Measurements from ENCODE around the gene CST9L.

Gene CST9L

GRCh38 chr20:23547613-23548012 is 20.7 kb downstream of the CST9L start:
- no peak for DNase-seq (ENCODE audit: low read depth in 1 of 2, low spot score in 1 of 2)

GRCh38 chr20:23546435-23547144 is 21.7 kb downstream of the CST9L start:
- no peak for DNase-seq (ENCODE audit: low read depth in 1 of 2, low spot score in 1 of 2)

- no peak for DNase-seq (ENCODE audit: low read depth in 1 of 2, low spot score in 1 of 2)
Observed at GRCh38 chr20:23544133-23544532, 24.2 kb downstream of the CST9L start.

- no peak for DNase-seq (ENCODE audit: low read depth in 1 of 2, low spot score in 1 of 2)
Observed at GRCh38 chr20:23542801-23543200, 25.5 kb downstream of the CST9L start.

GRCh38 chr20:23541776-23542175 is 26.5 kb downstream of the CST9L start:
- DNase-seq (ENCODE audit: low read depth in 1 of 2, low spot score in 1 of 2), result no peak

GRCh38 chr20:23541330-23541729 is 27.0 kb downstream of the CST9L start:
- DNase-seq (ENCODE audit: low read depth in 1 of 2, low spot score in 1 of 2), result no peak

- DNase-seq (ENCODE audit: low read depth in 1 of 2, low spot score in 1 of 2), result no peak
Observed at GRCh38 chr20:23540624-23541023, 27.7 kb downstream of the CST9L start.

GRCh38 chr20:23537030-23537429 is 31.3 kb downstream of the CST9L start:
- no peak for DNase-seq (ENCODE audit: low read depth in 1 of 2, low spot score in 1 of 2)

- no peak for DNase-seq (ENCODE audit: low read depth in 1 of 2, low spot score in 1 of 2)
Observed at GRCh38 chr20:23536328-23536974, 31.8 kb downstream of the CST9L start.

GRCh38 chr20:23534801-23535593 is 33.3 kb downstream of the CST9L start:
- DNase-seq (ENCODE audit: low read depth in 1 of 2, low spot score in 1 of 2), result no peak

- no peak for DNase-seq (ENCODE audit: low read depth in 1 of 2, low spot score in 1 of 2)
Observed at GRCh38 chr20:23533161-23533560, 35.1 kb downstream of the CST9L start.

- DNase-seq (ENCODE audit: low read depth in 1 of 2, low spot score in 1 of 2), result no peak
Observed at GRCh38 chr20:23532533-23532932, 35.8 kb downstream of the CST9L start.

GRCh38 chr20:23530937-23531567 is 37.2 kb downstream of the CST9L start:
- no peak for DNase-seq (ENCODE audit: low read depth in 1 of 2, low spot score in 1 of 2)

GRCh38 chr20:23528867-23529431 is 39.3 kb downstream of the CST9L start:
- DNase-seq (ENCODE audit: low read depth in 1 of 2, low spot score in 1 of 2), result no peak

GRCh38 chr20:23526850-23527249 is 41.4 kb downstream of the CST9L start:
- DNase-seq (ENCODE audit: low read depth in 1 of 2, low spot score in 1 of 2), result no peak

GRCh38 chr20:23524146-23524545 is 44.1 kb downstream of the CST9L start:
- no peak for DNase-seq (ENCODE audit: low read depth in 1 of 2, low spot score in 1 of 2)

- DNase-seq (ENCODE audit: low read depth in 1 of 2, low spot score in 1 of 2), result no peak
Observed at GRCh38 chr20:23520185-23520584, 48.1 kb downstream of the CST9L start.

- no peak for DNase-seq (ENCODE audit: low read depth in 1 of 2, low spot score in 1 of 2)
Observed at GRCh38 chr20:23519556-23519955, 48.7 kb downstream of the CST9L start.

- DNase-seq (ENCODE audit: low read depth in 1 of 2, low spot score in 1 of 2), result no peak
Observed at GRCh38 chr20:23517719-23518118, 50.6 kb downstream of the CST9L start.

- DNase-seq (ENCODE audit: low read depth in 1 of 2, low spot score in 1 of 2), result no peak
Observed at GRCh38 chr20:23515250-23515939, 52.9 kb downstream of the CST9L start.

- DNase-seq (ENCODE audit: low read depth in 1 of 2, low spot score in 1 of 2), result no peak
Observed at GRCh38 chr20:23514848-23515247, 53.4 kb downstream of the CST9L start.
